NB4 (cell line): ENCODE data around the gene STK16.

Source experiments
- MAX ChIP-seq: IDR thresholded peaks from 2 replicates; pipeline ENCODE4 v1.6.1; 2011; ENCODE audit warnings: low read depth, low read length
- MYC ChIP-seq: IDR thresholded peaks from 2 replicates; pipeline ENCODE4 v1.6.1; 2011; ENCODE audit warnings: low read depth, low read length
- POLR2A ChIP-seq: IDR thresholded peaks from 2 replicates; pipeline ENCODE4 v1.6.1; 2011; ENCODE audit warnings: mild to moderate bottlenecking; ENCODE audit not compliant: insufficient read length; ENCODE audit errors: extremely low read depth
- TF ChIP-seq, protein P1 (sequence below): IDR thresholded peaks from one replicate; pipeline ENCODE4 v1.5.1; 2012; ENCODE audit warnings: low read depth, low read length

GRCh38 chr2:219230059-219230540 is 15.2 kb upstream of the STK16 start:
- TF ChIP-seq, protein P1, sequence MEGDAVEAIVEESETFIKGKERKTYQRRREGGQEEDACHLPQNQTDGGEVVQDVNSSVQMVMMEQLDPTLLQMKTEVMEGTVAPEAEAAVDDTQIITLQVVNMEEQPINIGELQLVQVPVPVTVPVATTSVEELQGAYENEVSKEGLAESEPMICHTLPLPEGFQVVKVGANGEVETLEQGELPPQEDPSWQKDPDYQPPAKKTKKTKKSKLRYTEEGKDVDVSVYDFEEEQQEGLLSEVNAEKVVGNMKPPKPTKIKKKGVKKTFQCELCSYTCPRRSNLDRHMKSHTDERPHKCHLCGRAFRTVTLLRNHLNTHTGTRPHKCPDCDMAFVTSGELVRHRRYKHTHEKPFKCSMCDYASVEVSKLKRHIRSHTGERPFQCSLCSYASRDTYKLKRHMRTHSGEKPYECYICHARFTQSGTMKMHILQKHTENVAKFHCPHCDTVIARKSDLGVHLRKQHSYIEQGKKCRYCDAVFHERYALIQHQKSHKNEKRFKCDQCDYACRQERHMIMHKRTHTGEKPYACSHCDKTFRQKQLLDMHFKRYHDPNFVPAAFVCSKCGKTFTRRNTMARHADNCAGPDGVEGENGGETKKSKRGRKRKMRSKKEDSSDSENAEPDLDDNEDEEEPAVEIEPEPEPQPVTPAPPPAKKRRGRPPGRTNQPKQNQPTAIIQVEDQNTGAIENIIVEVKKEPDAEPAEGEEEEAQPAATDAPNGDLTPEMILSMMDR: no peak
- TF ChIP-seq POLR2A (no peak), MAX (peak; percentile 22; the same call in 1 of the 2 replicates), MYC (peak; percentile 51; the same call in 1 of the 2 replicates)
